ENCODE data around the gene PCYT1A.

- TF ChIP-seq CTCF (IDR thresholded peaks at IDR 0.05) = no peak
- no peak for TF ChIP-seq POLR2AphosphoS5 (IDR thresholded peaks at IDR 0.05)
- no peak for TF ChIP-seq POLR2A (IDR thresholded peaks at IDR 0.05)
These were observed 88.5 kb downstream of the PCYT1A start for GRCh38 chr3:196198771-196199753.

All from breast epithelium (tissue), 3 donors.